Naive thymus-derived CD4-positive, alpha-beta T cell (primary cell): ENCODE data around the gene MSRB2. TPM values are rescaled to one million over a fixed set of nuclear protein-coding genes. Genes with fewer than 3 reads are reported as not detected.
"Not testable (repeated sequence)": the region's sequence is repeated elsewhere in the genome, so short reads cannot be mapped to it uniquely, and the experiment has no call there.

Experiments used
- ATAC-seq: fragments of 150-1000 bp; cut with Tn5 transposase; 2 replicates; pipeline ENCODE4 v1.10.0; 2021; ENCODE audit warnings: mild to moderate bottlenecking, moderate library complexity
- CTCF ChIA-PET: fragments of 350-600 bp; sonication (Branson Sonifier 250); formaldehyde crosslinking; loops from one replicate; lab custom pipeline; 2021; ENCODE audit warnings: antibody characterized with exemption; lab: Charles Lee
- POLR2A ChIA-PET: fragments of 350-600 bp; sonication (Branson Sonifier 250); formaldehyde crosslinking; loops from one replicate; lab custom pipeline; 2021; ENCODE audit warnings: antibody characterized with exemption, inconsistent platforms; lab: Charles Lee
- DNase-seq, 9 donors: peaks; one replicate each; pipeline versions ENCODE4 v3.0.0 to v3.0.0-alpha.2; 2020 to 2022; ENCODE audit warnings: mixed read lengths in 1 of 9
- H3K27ac ChIP-seq: one replicate; pipeline ENCODE4 v1.7.0; 2013; ENCODE audit warnings: mild to moderate bottlenecking, low read depth, low read length, moderate library complexity
- H3K27me3 ChIP-seq, 2 donors: one replicate each; pipeline ENCODE4 v1.7.0; 2013; ENCODE audit warnings: low read length in 2 of 2, mild to moderate bottlenecking in 2 of 2, moderate library complexity in 2 of 2; ENCODE audit not compliant: control insufficient read depth in 2 of 2, insufficient read depth in 2 of 2
- H3K36me3 ChIP-seq, 3 experiments: 1 replicate in 2 of 3; 2 replicates in 1 of 3; pipeline ENCODE4 v1.7.0; 2013; ENCODE audit warnings: low read length in 3 of 3, mild to moderate bottlenecking in 3 of 3, moderate library complexity in 1 of 3; ENCODE audit not compliant: insufficient read depth in 3 of 3, control insufficient read depth in 2 of 3
- H3K4me1 ChIP-seq, 2 donors: one replicate each; pipeline ENCODE4 v1.7.0; 2013; ENCODE audit warnings: low read length in 2 of 2, mild to moderate bottlenecking in 2 of 2, moderate library complexity in 1 of 2; ENCODE audit not compliant: control insufficient read depth in 2 of 2, insufficient read depth in 2 of 2
- H3K4me3 ChIP-seq: 2 replicates; pipeline ENCODE4 v1.7.0; 2013; ENCODE audit warnings: mild to moderate bottlenecking, low read length
- H3K9me3 ChIP-seq, 3 experiments: 1 replicate in 2 of 3; 2 replicates in 1 of 3; pipeline ENCODE4 v1.7.0; 2013; ENCODE audit warnings: low read length in 3 of 3; ENCODE audit not compliant: control insufficient read depth in 2 of 3
- H3K27ac Mint-ChIP-seq, 9 donors: one replicate each; pipeline ENCODE4 v1.8.0; 2020 to 2022; ENCODE audit warnings: mixed read lengths in 9 of 9, mild to moderate bottlenecking in 8 of 9, moderate library complexity in 5 of 9, inconsistent platforms in 2 of 9
- H3K27me3 Mint-ChIP-seq, 5 donors: one replicate each; pipeline ENCODE4 v1.8.0; 2021 to 2022; ENCODE audit warnings: mixed read lengths in 5 of 5, mild to moderate bottlenecking in 1 of 5
- H3K36me3 Mint-ChIP-seq, 5 donors: one replicate each; pipeline ENCODE4 v1.8.0; 2020 to 2022; ENCODE audit warnings: mixed read lengths in 5 of 5, mild to moderate bottlenecking in 3 of 5, inconsistent platforms in 1 of 5
- H3K4me1 Mint-ChIP-seq, 7 donors: one replicate each; pipeline ENCODE4 v1.8.0; 2020 to 2022; ENCODE audit warnings: mixed read lengths in 7 of 7, mild to moderate bottlenecking in 3 of 7, inconsistent platforms in 1 of 7
- H3K4me3 Mint-ChIP-seq, 10 donors: one replicate each; pipeline ENCODE4 v1.8.0; 2020 to 2022; ENCODE audit warnings: mild to moderate bottlenecking in 10 of 10, mixed read lengths in 10 of 10, moderate library complexity in 6 of 10, inconsistent platforms in 2 of 10
- H3K9me3 Mint-ChIP-seq, 11 donors: one replicate each; pipeline ENCODE4 v1.8.0; 2020 to 2022; ENCODE audit warnings: mixed read lengths in 11 of 11, mild to moderate bottlenecking in 4 of 11, inconsistent platforms in 1 of 11, moderate library complexity in 1 of 11
- intact Hi-C, 2 donors: fragments of 100-400 bp; cut with micrococcal nuclease; formaldehyde crosslinking; loops; one replicate each; pipeline ENCODE4 v1.15.1; 2023
- polyA plus RNA-seq, 2 donors: library from polyadenylated mRNA; unstranded; fragments of 300-500 nt; fragmentation: Illumina TruSeq; gene quantifications; one replicate each; pipeline ENCODE4 v1.2.3, GENCODE V29; 2021
- total RNA-seq, 6 experiments: library from RNA in 5 of 6; stranded (reverse) in 5 of 6; gene quantifications; 1 replicate in 5 of 6; 2 replicates in 1 of 6; pipeline ENCODE4 v1.2.3 and lab custom pipeline; 2021 to 2026

The MSRB2 gene
- total and polyA plus RNA-seq, 7 experiments from 2014 or later: 4.7 to 16.9 (median 9.4) TPM

DNA sequence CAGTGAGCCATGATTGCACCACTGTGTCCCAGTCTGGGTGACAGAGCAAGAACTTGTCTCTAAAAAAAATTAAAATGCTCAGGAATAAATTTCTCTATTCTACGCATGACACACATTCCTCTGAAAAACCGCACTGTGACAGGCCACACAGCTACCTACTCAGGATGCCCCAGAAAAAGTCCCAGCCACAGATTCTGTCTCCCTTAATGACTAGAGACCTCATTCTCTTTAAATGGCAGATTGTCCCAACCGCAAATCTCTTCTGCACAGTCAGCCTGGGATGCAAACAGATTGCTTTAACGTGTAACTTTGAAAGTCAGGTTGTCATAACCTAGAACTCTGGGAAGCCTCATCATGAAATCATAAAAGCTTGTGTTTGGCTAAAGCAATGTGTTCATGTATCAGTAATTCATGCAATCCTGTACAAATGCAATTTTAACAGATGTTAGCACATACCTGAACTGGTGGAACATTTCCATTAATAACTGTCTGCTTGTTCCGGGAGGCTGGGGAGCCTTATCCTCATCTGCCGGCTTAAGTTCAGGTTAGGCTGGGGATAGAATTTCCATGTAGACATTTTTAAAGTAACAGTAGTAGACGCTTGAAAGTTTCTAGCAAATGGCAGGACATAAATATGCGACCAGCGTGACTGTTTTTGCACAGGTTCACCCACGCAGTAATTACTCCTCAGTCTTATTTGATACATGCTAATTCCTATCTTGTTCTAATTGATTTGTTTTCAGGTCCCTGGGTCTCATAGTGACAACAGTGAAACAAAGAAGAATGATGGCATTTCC is 26.2 kb upstream of the MSRB2 start:
- no peak for ATAC-seq
- Histone ChIP-seq H3K36me3 (no peaks in the 10 kb centered on the region), H3K9me3 (no peaks in the 10 kb centered on the region), H3K4me3 (no peak overlapping the region), H3K27ac (no peak overlapping the region), H3K4me1 (no peaks in the 10 kb centered on the region), H3K27me3 (no peaks in the 10 kb centered on the region)
- H3K9me3 Mint-ChIP-seq: no peaks in the 10 kb centered on the region
- H3K4me1 Mint-ChIP-seq: peaks cover 0 to 2% (median 0%) of the 10 kb centered on the region in 7 donors
- H3K27ac Mint-ChIP-seq: no peak overlapping the region
- H3K27me3 Mint-ChIP-seq: peaks cover 0 to 6% (median 0%) of the 10 kb centered on the region in 5 donors
- DNase-seq: no peak
- H3K4me3 Mint-ChIP-seq: no peak overlapping the region
- no peaks in the 10 kb centered on the region for H3K36me3 Mint-ChIP-seq
- CTCF ChIA-PET: no interaction called here
- intact Hi-C loops: loop anchor here (2.0 to 10.0 kb wide), 2 partner anchors 76 to 514 kb away; no protein-coding TSS in a partner anchor
- POLR2A ChIA-PET: no interaction called here

DNA sequence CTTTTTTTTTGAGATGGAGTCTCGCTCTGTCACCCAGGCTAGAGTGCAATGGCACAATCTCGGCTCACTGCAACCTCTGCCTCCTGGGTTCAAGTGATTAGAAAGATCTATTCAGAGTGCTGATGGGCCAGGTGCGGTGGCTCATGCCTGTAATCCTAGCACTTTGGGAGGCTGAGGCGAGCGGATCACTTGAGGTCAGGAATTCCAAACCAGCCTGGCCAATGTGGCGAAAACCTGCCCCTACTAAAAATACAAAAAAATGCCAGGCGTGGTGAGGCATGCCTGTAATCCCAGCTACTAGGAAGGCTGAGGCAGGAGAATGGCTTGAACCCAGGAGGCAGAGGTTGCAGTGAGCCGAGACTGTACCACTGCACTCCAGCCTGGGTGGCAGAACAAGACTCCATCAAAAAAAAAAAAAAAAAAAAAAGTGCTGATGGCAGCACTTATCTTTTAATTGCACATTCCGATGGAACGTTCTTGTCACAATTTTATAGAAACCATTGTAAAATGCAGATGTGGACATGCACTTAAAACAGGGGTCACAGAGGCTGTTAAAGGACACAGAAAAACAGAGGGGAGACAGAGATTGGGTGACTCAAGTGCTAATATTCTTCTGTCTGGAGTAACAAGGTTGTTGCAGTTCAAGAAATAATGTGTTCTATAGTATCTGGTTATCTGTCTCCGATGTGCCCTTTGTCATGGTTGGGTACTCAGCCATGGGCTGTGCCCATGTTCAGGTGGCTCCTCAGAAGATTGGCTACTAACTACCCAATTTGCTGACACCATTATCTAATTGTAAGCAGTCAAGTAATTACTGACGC is 25.1 kb upstream of the MSRB2 start:
- ATAC-seq, H3K36me3 ChIP-seq, POLR2A ChIA-PET, H3K4me3 ChIP-seq, H3K4me1 Mint-ChIP-seq, H3K27me3 ChIP-seq, H3K4me3 Mint-ChIP-seq, DNase-seq, H3K36me3 Mint-ChIP-seq, H3K27ac Mint-ChIP-seq, H3K9me3 Mint-ChIP-seq, H3K4me1 ChIP-seq, H3K27ac ChIP-seq, H3K9me3 ChIP-seq, H3K27me3 Mint-ChIP-seq, intact Hi-C loops: not testable (repeated sequence)
- CTCF ChIA-PET: interaction anchor here (0.6 kb wide), 1 partner anchor 9 kb away, joined by 4 read pairs; no protein-coding TSS in a partner anchor

GRCh38 chr10:23070913-23071218 is 24.5 kb upstream of the MSRB2 start:
- no peak overlapping the region for H3K4me3 Mint-ChIP-seq
- no peaks in the 10 kb centered on the region for H3K9me3 Mint-ChIP-seq
- no peaks in the 10 kb centered on the region for H3K36me3 ChIP-seq
- ChIA-PET POLR2A (no interaction called here), CTCF (interaction anchor here (0.6 kb wide), 1 partner anchor 8 kb away, joined by 4 read pairs; no protein-coding TSS in a partner anchor)
- intact Hi-C loops: no loop called here
- H3K36me3 Mint-ChIP-seq: no peaks in the 10 kb centered on the region
- ATAC-seq (no peak), DNase-seq (no peak)
- H3K27me3 Mint-ChIP-seq: peaks cover 0 to 13% (median 7%) of the 10 kb centered on the region in 5 donors
- H3K27ac Mint-ChIP-seq: no peak overlapping the region
- H3K4me1 Mint-ChIP-seq: peaks cover 0 to 2% (median 0%) of the 10 kb centered on the region in 7 donors
- no peaks in the 10 kb centered on the region for H3K4me1 ChIP-seq
- no peak overlapping the region for H3K4me3 ChIP-seq
- H3K27me3 ChIP-seq: no peaks in the 10 kb centered on the region
- no peaks in the 10 kb centered on the region for H3K9me3 ChIP-seq
- H3K27ac ChIP-seq: no peak overlapping the region

GRCh38 chr10:23072593-23072992 is 22.8 kb upstream of the MSRB2 start:
- H3K27ac ChIP-seq, H3K9me3 Mint-ChIP-seq, H3K4me1 ChIP-seq, H3K4me3 Mint-ChIP-seq, POLR2A ChIA-PET, H3K4me3 ChIP-seq, DNase-seq, H3K27ac Mint-ChIP-seq, H3K36me3 ChIP-seq, CTCF ChIA-PET, H3K9me3 ChIP-seq, H3K36me3 Mint-ChIP-seq, H3K4me1 Mint-ChIP-seq, H3K27me3 ChIP-seq, intact Hi-C loops, ATAC-seq: not testable (repeated sequence)
- peaks cover 6 to 25% (median 13%) of the 10 kb centered on the region in 5 donors for H3K27me3 Mint-ChIP-seq

DNA sequence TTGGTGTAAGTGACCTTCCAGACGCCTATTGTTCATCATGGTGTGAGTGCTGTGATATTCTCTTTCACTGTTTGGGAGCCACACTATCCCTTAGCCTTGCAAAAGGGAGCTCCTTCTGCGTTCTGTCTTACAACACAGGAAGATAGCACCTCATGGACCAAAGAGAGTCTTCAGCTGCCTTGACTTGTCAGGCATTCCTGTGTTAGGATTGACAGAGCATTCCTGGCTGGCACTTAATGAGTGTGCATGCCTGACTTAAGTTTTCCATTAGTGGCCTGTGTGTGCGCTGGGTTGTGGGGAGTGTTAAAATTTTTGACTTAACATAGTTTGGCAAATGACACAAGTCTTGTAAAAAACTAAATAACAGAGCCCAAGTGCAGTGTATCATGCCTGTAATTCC is 21.9 kb upstream of the MSRB2 start:
- H3K4me3 ChIP-seq: no peak overlapping the region
- H3K27ac ChIP-seq: no peak overlapping the region
- CTCF ChIA-PET: no interaction called here
- H3K27me3 ChIP-seq: no peaks in the 10 kb centered on the region
- H3K4me1 ChIP-seq: no peaks in the 10 kb centered on the region
- Mint-ChIP-seq H3K9me3 (no peaks in the 10 kb centered on the region), H3K4me3 (no peak overlapping the region), H3K27ac (no peak overlapping the region), H3K36me3 (no peaks in the 10 kb centered on the region), H3K27me3 (peaks cover 11 to 31% (median 20%) of the 10 kb centered on the region in 5 donors), H3K4me1 (no peaks in the 10 kb centered on the region)
- no peaks in the 10 kb centered on the region for H3K9me3 ChIP-seq
- no peaks in the 10 kb centered on the region for H3K36me3 ChIP-seq
- no peak for ATAC-seq
- intact Hi-C loops: no loop called here
- POLR2A ChIA-PET: interaction anchor here (0.7 kb wide), 1 partner anchor 12 kb away, joined by 3 read pairs; no protein-coding TSS in a partner anchor
- DNase-seq: no peak

DNA sequence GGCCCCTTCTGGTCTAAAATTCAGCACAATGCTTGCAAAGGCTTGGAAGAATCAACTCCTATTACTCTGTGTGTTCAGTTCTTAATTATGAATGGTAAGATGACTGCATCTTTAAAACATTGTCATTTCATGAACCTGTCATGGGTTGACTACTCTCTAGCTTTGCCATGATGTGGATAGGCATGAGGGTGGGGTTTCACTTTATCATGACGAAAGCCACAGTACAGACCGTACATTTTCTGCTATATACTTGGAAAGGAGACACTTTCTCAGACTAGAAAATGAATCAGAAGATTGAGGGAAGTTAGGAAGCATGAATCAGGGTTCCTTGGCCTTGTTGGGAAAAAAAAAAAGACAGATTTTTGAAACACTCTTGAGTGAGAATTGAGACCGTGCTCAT is 19.7 kb upstream of the MSRB2 start:
- H3K27ac Mint-ChIP-seq: no peak overlapping the region
- no peaks in the 10 kb centered on the region for H3K4me1 Mint-ChIP-seq
- no peaks in the 10 kb centered on the region for H3K27me3 ChIP-seq
- H3K36me3 Mint-ChIP-seq: no peaks in the 10 kb centered on the region
- ATAC-seq: no peak
- H3K4me3 Mint-ChIP-seq: no peak overlapping the region
- H3K9me3 Mint-ChIP-seq: no peaks in the 10 kb centered on the region
- no peak for DNase-seq
- no peak overlapping the region for H3K4me3 ChIP-seq
- intact Hi-C loops: no loop called here
- no peak overlapping the region for H3K27ac ChIP-seq
- H3K36me3 ChIP-seq: no peaks in the 10 kb centered on the region
- ChIA-PET CTCF (no interaction called here), POLR2A (no interaction called here)
- peaks cover 26 to 41% (median 31%) of the 10 kb centered on the region in 5 donors for H3K27me3 Mint-ChIP-seq
- H3K4me1 ChIP-seq: no peaks in the 10 kb centered on the region
- H3K9me3 ChIP-seq: no peaks in the 10 kb centered on the region
